Testis (tissue), 2 donors: ENCODE measurements around the gene ST8SIA5.

Experiments
- CTCF ChIP-seq, 3 experiments: fragments of 450-650 bp in 2 of 3; fragments of 200-600 bp in 1 of 3; sonication (generic) in 1 of 3; IDR thresholded peaks; one replicate each; pipeline ENCODE4 v1.5.1; 2016 to 2019; ENCODE audit warnings: antibody characterized with exemption in 3 of 3, mild to moderate bottlenecking in 2 of 3, moderate library complexity in 1 of 3
- POLR2A ChIP-seq: fragments of 450-650 bp; IDR thresholded peaks from one replicate; pipeline ENCODE4 v1.6.1; 2017; ENCODE audit warnings: antibody characterized with exemption, mild to moderate bottlenecking, moderate library complexity

GRCh38 chr18:46732801-46733200 lies 24.1 kb downstream of the ST8SIA5 start:
- TF ChIP-seq POLR2A, result no peak
- no peak for TF ChIP-seq CTCF (IDR thresholded peaks at IDR 0.05)
